Amniotic epithelial cell (primary cell): Measurements from ENCODE around the gene BLOC1S5.
A peak's percentile ranks its signal among the peaks of the same experiment; 100 is the strongest.

ENCODE experiments used
- DNase-seq: peaks from one replicate; pipeline ENCODE4 v3.0.0-alpha.2; 2010; ENCODE audit warnings: low read depth

BLOC1S5 gene

DNA sequence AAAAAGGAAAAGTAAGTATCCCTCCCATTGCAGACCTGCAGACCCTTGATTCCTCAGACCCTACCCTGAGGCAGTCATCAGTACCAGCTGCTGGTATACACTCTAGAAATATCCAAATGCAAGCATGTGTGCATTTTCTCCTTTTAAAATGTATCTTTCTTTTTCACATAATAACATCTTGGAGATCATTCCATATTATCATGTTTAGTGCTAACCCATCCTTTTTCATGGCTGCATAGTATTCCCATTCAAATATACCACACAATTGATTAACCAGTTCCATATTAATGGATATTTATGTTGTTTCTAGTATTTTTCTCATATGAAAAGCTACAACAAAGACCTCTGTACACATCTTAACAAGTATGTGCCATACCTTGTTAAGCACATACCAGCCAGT lies 70.8 kb downstream of the BLOC1S5 start:
- no peak for DNase-seq

DNA sequence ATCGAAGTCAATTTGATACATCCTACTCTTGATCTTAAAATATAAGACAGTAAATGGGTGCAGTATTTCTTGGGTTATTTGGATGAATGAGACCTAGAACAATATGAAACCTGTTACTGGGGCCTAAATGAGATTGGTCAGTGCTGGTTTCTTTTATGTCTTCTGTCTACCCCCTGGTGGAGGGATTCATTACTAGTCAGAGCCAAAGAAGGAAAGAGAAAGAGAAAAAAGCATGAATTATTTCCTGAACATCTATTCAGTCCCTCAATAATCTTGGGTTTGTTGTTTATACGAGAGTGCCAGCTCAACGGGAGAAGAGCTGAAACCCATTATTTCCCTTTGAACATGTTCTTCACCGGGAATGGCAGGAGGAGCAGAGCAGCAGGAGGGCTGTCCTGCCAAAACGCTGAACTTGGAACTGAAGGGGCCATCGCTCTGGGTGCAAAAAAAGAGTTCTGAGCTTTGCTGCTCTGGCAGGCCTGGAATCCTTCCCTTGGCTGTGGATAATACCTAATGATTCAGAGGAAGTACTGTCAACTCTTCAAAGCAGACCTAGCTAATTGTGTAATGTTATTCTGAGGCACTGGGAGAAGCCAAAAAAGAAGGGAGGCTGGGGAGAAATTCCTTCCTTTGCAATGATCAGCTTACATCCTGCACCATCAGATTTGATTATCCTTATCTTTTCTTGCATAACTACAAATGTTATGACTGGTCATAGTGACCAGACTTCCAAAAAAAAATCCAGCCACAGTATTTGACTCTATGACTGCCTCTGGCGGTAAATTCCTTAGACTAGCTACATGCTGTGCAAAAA lies 72.0 kb downstream of the BLOC1S5 start:
- peak; percentile 95 for DNase-seq

DNA sequence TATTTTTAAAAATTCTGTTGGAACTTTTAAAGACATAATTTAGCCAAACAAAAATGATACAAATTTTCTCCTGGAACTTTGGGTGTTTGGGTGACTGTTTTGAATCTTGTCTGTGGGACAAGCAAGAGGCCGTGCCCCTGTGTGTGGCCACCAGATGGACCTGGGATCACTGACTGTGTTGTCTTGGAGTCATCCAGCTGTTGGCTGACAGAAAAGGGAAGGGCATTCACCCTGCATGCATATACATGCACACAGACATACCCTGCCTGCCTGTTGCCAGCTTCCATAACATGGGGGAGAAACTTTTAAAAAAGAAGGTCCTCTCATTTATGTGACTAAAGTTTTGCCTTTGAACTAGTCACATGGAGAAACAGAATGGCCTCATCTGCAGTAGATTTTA lies 72.7 kb downstream of the BLOC1S5 start:
- no peak for DNase-seq

DNA sequence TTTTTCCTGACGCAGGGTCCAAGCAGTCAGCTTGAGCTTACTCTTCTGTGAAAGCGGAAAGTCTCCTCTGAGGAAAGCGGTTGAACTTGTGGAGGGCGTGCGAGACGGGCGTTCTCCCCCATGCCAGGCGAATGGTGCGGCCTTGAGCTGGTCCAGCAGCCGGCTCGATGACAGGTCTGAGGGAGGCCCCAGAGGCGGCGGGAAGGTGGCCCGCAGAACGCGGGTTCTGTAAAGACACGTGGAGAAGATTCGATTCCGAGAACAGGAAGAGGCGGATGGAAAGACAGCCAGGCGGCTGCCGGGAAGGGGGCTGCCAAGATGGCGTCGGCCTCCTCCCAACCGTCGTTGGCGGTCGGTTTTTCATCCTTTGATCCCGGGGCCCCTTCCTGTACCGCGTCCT lies 78.0 kb downstream of the BLOC1S5 start:
- no peak for DNase-seq

DNA sequence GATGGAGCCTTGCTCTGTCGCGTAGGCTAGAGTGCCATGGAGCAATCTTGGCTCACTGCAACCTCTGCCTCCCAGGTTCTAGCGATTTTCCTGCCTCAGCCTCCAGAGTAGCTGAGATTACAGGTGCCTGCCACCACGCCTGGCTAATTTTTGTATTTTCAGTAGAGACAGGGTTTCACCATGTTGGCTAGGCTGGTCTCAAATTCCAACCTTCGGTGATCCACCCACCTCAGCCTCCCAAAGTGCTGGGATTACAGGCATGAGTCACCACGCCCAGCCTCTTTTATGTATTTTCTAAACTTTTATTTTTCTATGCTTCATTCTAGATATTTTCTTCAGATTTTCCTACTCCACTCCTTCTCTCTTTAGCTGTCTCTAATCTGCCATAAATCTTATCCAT lies 80.2 kb downstream of the BLOC1S5 start:
- peak; percentile 9 for DNase-seq

DNA sequence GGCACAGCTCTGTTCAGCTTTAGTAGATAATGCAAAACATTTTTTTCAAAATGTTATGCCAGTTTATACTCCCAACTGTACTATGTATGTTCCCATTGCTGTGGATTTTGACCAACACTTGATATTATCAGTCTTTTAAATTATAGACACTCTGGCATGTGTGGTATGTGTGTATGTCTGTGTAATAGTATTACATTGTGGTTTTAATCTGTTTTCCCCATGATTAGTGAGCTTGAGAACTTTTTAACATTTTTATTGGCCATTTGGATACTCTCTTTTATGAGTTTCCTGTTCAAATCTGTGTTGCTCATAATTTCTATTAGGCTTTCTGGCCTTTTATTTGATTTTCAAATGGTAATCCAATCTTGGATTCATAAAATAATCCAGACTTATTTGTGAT lies 84.4 kb downstream of the BLOC1S5 start:
- peak; percentile 43 for DNase-seq

DNA sequence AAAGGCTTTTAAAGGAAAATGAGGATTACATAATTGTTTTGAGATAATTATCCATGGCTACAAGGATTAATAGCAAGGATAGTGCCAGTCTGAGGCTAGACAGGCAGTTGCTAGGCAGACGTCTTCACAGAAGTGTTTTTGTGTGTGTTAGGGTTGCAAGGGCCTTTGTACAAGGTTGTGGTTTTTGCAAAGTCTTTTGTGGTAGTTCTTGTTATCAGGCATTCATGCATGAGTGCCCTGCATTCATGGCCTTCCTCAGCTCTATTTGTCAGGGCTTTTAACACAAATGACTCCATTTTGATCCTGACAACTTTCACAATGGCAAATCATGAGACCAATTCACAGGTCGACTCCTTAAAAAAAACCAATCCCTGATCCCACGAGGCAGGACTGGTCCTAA lies 85.5 kb downstream of the BLOC1S5 start:
- DNase-seq = peak; percentile 85

DNA sequence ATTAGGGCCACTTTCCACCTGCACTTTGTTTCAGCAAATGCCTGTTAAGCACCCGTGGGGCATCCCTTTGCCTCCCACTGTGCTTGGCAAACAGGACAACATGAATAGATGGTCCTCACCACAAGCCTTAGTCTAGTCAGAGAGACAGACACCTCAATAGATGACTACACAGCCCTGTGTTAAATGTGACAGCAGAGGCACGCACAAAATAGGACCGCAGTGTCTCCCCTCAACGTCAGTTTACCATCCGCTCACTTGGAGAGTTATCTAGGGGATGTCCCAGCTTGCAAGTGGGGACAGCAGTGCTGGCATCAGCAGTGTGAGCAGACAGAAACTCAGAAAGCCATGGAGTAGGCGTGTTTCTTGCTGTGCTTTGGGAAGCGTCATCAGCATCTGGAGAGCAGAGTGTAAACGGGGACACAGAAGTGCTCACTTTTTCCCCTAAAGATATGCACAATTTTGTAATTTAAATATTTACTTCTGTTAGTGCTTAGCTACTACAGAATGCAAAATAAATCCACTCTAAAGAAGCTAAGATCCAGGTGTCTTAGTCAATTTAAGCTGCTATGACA lies 87.6 kb downstream of the BLOC1S5 start:
- no peak for DNase-seq

DNA sequence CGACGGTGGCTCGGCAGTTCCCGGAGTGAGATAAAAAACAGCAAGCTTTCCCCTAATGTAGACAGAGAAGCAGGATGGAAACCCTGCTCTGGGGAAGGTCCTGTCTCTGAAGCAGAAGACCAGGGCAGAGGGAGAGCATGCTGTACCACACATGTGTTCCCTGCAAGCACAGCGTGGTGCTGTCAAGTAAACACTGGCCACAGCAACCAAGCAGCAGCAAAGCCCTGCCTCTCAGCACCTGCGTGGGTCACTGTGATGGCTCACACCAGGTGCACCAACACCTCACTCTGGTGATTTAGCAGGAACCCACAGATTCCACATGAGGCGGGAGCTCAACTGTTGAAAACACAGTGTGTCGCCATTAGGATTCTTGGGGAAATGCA lies 88.4 kb downstream of the BLOC1S5 start:
- DNase-seq = peak; percentile 62

DNA sequence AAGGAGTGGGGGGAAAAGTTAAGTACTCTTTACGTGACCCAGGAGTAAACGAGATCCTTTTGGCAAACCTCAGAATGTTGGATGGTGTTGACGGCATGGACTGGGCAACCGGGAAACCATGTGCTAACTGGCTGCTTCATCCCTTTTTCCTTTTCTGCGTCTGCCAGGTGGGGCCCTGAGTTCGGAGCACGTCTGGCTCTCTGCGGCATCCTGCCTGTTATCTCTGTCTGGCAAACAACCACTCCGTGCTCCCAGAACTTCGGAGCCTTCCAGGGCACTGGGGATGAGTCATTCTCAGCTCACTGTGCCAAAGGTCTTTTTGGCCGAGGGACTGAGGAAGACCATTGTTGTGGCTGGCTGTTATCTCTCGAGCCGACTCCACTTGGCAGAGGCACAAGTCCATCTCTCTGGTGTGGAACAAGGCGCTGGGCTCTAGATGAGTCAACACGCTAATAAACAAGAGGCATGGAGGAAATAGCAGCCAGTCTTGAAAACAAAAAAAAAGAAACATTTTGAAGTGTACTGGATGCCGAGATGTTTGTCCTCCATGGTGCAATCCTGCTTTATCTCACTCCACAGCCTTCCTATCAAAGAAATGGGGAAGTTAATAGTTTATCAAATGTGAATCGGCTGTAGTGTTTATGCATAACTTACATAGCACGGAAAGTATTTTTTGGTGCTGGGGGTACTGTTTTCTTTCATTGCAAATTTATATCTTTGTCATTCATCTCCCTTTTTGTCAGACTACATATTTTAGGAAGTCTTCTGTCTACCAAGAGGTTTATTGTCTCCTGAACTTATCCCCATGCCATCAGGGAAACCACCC lies 89.0 kb downstream of the BLOC1S5 start:
- peak; percentile 100 for DNase-seq

DNA sequence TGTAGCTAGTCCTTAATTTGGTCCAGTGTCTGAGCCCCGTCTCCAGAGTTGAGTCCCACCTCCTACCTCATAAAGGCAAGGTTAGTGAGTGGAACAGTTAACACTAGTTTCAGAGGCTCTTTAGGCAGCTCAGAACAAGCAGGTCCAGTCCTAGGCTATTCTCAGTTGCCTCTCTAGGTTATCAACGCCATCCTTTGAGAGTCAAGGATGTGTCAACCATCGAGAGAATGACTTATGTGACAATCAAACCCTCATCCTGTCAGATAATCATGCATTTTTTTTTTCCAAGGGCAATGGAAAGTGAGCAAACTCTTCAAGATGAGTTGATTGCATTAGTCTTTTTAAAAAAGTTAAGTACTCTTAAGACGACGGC lies 89.6 kb downstream of the BLOC1S5 start:
- DNase-seq = no peak

DNA sequence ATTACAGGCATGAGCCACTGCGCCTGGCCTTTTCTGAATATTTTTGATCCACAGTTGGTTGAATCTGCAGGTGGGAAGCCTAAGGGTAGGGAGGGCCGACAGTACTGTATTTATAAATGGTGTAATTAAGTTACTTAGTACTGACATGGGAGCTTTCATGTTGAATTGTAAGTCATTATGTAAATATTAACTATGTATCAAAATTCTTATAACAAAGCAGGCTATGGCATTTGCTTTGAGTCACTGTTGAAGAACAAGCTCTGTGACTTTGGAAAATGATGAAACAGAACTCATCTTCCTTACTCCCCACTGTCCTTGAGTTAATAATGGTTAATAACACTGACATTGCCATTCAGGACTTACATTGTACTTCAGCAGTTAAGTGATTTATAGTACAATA lies 90.6 kb downstream of the BLOC1S5 start:
- no peak for DNase-seq

DNA sequence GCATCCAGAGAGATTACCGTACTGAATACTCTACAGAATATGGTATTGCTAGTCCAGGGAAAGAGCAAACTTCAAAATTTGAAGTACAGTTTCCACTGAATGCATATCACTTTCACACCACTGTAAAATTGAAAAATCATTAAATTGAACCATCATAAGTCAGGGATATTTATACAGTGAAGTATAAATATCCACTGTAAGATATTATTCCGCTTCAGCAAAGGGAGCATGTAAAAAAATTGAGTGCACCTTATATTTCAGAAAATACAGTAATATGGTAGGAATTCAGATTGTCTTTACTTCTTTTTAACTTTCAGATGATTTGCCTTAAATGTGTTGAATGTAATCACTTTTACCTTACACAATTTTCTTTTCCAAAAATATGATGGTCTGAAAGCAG lies 92.7 kb downstream of the BLOC1S5 start:
- no peak for DNase-seq

DNA sequence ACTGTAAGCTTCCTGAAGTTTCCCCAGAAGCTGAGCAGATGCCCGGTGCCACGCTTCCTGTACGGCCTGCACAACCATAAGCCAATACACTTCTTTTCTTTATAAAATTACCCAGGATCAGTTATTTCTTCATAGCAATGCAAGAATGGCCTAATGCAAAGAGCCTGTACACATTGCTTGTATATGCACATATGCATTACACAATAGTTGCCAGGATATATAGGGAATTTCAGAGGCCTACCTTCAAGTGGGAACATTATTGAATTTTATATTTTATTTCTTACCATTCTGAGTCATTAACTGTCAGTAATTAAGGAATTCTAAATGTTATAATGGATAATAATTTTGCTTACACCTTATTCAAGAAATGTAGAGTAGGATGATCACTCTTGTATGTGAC lies 93.6 kb downstream of the BLOC1S5 start:
- DNase-seq = no peak
